Measurements from ENCODE around the gene ANKRD39. TPM values are rescaled to one million over a fixed set of nuclear protein-coding genes. Genes with fewer than 3 reads are reported as not detected.
"Not testable (repeated sequence)": the region's sequence is repeated elsewhere in the genome, so short reads cannot be mapped to it uniquely, and the experiment has no call there.

The ANKRD39 gene
- total RNA-seq, 1 donor from 2014 or later, result 9.8 TPM

GRCh38 chr2:96872591-96873349 is 15.0 kb upstream of the ANKRD39 start:
- DNase-seq (ENCODE audit: low read depth, low spot score), result no peak

GRCh38 chr2:96870626-96871255 is 12.9 kb upstream of the ANKRD39 start:
- no peak for DNase-seq (ENCODE audit: low read depth, low spot score)

DNA sequence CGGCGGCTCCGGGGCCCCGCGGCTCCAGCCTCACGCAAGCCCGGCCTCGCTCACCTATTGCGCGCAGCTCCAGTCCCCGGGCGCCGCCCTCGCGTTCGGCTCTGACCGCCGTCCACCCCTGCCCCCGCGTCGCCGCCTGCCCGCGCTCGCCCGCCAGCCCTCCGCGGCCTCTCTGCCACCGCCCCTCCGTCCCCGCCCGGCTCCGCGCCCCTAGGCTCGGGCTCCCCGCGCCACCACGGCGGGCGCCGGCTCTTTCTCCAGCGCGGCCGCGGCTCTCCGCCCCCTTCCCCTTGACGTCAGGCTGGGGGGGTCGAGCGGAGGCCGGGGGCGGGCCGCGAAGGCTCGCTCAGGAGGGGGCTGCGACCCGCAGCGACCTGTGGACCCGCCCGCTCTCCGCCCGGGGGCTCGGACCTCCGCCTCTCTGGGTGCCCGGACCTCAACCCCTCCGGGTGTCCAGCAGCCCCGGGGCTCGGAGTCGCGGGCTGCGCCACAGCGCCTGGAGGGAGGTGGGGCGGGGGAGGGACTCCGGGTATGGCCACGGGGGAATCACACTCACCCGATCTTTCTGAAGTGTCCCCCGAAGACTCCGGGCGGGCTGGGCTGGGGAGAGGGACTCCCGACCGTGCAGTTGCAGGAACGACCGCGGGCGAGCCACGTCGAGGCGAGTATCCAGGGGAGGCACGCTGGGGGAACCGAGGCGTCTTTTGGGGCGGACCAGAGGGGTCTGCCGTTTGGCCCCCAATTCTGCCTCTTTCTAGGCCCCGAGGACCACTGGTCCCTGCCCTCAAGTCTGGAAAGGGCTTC is 12.2 kb upstream of the ANKRD39 start, which contains the start of gene SEMA4C:
TSS of gene SEMA4C (minus strand) at position 259 of the 804 bp plus-strand sequence. CDS start 2,194 bp downstream, outside the sequence.
- no peak for DNase-seq (ENCODE audit: low read depth, low spot score)

- DNase-seq (ENCODE audit: low read depth, low spot score), result no peak
These were observed 11.5 kb upstream of the ANKRD39 start for GRCh38 chr2:96869281-96869821.

- no peak for DNase-seq (ENCODE audit: low read depth, low spot score)
These were observed 10.9 kb upstream of the ANKRD39 start for GRCh38 chr2:96868555-96869280.

GRCh38 chr2:96867756-96868554 is 10.1 kb upstream of the ANKRD39 start:
- DNase-seq (ENCODE audit: low read depth, low spot score), result no peak

- no peak for DNase-seq (ENCODE audit: low read depth, low spot score)
These were observed 9.4 kb upstream of the ANKRD39 start for GRCh38 chr2:96866986-96867755.

GRCh38 chr2:96866586-96866985 is 8.8 kb upstream of the ANKRD39 start:
- no peak for DNase-seq (ENCODE audit: low read depth, low spot score)

DNA sequence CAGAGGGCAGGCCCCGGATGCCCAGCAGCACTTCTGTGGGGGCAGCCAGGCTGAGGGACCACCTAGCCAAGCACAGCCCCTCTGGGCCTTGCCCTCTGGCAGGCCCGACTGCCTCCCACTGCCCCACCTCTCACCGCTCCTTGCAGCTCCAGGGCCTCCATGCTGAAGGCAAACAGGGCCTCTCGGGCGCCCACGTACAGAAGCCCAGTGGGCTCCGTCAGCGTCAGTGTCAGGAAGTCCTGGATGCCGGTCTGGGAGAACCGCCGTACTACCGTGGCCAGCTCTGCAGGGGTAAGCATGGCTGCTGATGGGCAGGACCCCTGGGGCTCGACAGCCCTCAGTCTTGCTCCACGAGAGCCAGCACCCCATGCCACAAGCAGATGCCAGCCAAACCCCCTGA is 8.3 kb upstream of the ANKRD39 start:
- no peak for DNase-seq (ENCODE audit: low read depth, low spot score)

- no peak for DNase-seq (ENCODE audit: low read depth, low spot score)
These were observed 7.8 kb upstream of the ANKRD39 start for GRCh38 chr2:96865654-96866053.

DNA sequence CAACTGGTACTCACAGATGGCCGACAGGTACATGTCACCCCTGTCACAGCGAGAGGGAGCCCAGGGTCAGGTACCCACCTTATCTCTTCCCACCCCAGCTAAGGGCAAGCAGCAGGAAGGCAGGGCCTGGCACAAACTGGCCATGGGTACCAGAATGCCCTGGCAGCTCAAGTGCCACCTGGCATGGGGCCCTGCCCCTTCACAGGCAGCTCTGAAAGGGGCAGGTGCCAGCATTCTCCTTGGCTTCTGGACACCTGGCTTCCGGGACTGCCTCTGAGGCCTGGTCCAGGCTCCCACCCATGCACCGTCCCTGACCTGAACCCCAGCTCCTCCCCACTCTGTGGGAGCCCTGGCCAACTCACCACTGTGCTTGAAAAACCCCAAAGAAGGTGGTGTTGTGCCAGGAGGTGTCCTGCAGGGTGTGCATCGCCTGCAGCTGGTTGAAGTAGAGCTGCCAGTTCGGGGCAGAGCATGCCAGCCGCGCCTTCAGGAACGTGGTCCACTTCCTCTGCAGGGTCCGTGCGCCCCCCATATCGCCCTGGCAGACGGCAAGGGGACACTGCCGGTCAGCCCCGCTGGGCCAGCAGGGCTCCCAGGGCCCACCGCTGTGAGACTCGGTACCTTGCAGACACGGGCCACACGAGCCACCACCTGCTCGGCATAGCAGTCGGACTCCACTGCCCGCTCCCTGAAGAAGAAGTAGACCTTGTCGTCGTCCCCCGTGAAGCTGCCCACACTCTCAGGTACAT is 6.7 kb upstream of the ANKRD39 start:
- DNase-seq (ENCODE audit: low read depth, low spot score), result no peak

DNA sequence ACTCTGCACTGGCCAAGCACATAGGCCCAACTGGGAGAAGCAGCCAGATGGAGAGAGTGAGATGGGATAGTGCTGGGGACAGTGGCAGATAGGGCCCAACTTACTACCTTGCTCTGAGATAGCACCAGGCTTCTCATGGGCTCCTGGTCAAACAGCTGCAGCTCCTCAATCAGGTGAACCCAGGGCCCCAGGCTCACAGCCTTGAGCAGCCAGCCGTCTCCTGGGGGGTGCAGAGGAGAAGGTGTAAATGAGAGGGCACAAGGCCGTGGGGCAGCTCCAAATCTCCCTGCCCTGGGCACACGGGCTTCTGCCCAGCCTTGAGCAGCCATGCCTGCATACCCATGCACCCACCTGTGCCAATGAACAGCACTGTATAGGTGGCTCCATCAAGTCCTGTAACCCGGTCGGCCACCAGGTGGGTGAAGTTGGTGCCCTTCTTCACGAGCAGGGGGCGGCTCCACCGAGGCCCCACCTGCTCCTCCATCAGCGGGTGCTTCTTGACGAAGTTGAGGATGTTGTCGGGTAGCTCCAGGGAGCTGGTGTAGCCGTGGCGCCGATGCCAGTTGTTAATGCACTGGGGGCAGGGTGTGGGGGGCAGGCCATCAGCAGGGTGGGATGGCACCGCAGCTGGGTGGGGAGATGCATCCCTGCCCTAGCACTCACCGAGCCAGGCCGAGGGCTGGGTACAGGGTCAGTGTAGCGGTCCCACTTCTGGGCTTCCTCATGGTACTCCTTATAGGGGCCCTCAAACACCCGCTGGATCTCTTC is 5.9 kb upstream of the ANKRD39 start:
- no peak for DNase-seq (ENCODE audit: low read depth, low spot score)

DNA sequence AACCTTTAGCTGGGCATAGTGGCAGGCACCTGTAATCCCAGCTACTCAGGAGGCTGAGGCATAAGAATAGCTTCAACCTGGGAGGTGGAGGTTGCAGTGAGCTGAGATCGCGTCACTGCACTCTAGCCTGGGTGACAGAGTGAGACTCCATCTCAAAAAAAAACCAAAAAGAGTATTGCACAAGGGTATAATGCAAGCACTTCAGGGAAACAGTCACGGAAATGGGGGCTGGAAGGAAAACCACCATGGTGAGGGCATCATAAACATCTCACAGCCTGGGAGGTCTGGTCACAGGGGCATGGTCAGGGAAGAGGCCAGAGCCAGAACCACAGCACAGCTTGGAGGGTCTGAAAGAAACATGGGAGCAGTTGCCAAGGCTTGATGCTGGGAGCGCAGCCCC is 5.2 kb upstream of the ANKRD39 start:
- not testable (repeated sequence) for DNase-seq (ENCODE audit: low read depth, low spot score)

- DNase-seq (ENCODE audit: low read depth, low spot score), result no peak
These were observed 3.3 kb upstream of the ANKRD39 start for GRCh38 chr2:96861074-96861473.

- DNase-seq (ENCODE audit: low read depth, low spot score), result no peak
These were observed 2.5 kb upstream of the ANKRD39 start for GRCh38 chr2:96860065-96861029.

DNA sequence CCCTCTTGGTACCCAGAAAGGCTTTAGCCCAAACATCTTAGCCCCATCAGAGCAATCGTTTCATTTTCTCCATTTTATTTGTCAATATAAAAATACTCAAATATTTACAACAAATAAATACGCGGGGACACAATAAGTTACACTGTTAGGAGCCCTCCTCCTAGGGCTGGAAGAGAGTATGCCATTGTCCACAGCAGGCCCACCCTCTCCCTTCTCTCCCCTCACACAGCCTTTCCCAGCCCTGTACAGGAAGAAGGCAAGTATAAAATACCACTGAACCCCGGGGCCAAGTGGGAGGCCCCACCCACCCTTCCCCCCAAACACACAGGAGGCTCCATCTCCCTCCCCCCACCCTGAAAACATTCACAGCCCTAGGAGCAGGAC is 1.9 kb upstream of the ANKRD39 start:
- no peak for DNase-seq (ENCODE audit: low read depth, low spot score)

DNA sequence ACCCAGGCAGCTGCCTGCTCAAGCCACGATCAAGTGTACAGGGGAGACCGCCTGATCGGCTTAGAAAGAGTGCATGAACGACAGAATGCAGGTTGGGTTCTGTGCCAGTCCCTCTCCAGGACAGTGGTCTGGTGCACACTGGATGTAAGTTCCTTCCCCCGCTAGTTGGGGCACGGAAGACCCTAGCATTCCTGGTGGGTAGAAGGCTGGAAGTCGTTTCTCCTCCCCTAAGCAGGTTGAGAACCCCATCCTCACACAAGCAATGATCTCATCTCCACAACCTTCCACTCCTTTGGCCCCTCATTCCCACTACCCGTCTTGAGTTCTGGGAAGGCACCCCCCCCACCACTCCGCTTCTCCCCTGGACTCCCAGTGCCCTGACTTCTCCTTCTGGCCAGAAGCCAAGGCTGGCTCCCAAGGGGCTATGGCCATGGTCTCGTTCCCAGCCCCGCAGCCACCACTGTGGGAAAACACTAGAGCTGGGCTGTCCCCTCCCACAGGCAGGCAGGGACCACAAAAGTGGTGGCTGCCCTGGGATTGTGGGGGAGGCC is 1.4 kb upstream of the ANKRD39 start:
- DNase-seq (ENCODE audit: low read depth, low spot score), result no peak
